Thoracic aorta (tissue), 2 donors: ENCODE measurements around the gene CARTPT. TPM values are rescaled to one million over a fixed set of nuclear protein-coding genes. Genes with fewer than 3 reads are reported as not detected.

Experiments
- ATAC-seq: fragments of 150-250 bp; one replicate; pipeline ENCODE4 v1.8.0; 2017; ENCODE audit warnings: low read depth; ENCODE audit not compliant: insufficient number of reproducible peaks, low FRiP score
- DNase-seq: peaks from one replicate; pipeline ENCODE4 v3.0.0-alpha.2; 2020; ENCODE audit warnings: low spot score
- H3K27ac ChIP-seq, 2 donors: fragments of 200-600 bp; sonication (generic); 1 replicate in 1 of 2; 2 replicates in 1 of 2; pipeline ENCODE4 v1.5.1; 2016; ENCODE audit warnings: mild to moderate bottlenecking in 2 of 2, moderate library complexity in 2 of 2
- H3K27me3 ChIP-seq: fragments of 200-600 bp; sonication (generic); replicated peaks from 2 replicates; pipeline ENCODE4 v1.6.0; 2016; ENCODE audit warnings: mild to moderate bottlenecking; ENCODE audit not compliant: insufficient read depth
- H3K36me3 ChIP-seq: fragments of 200-600 bp; sonication (generic); one replicate; pipeline ENCODE4 v1.5.1; 2016
- H3K4me1 ChIP-seq, 2 donors: fragments of 200-600 bp; sonication (generic); 1 replicate in 1 of 2; 2 replicates in 1 of 2; pipeline versions ENCODE4 v1.5.1 to v1.6.0; 2016; ENCODE audit warnings: low read depth in 2 of 2, mild to moderate bottlenecking in 1 of 2; ENCODE audit not compliant: control insufficient read depth in 1 of 2
- H3K4me3 ChIP-seq: fragments of 200-600 bp; sonication (generic); 2 replicates; pipeline ENCODE4 v1.5.1; 2016; ENCODE audit warnings: mild to moderate bottlenecking
- H3K9me3 ChIP-seq: fragments of 200-600 bp; sonication (generic); 2 replicates; pipeline ENCODE4 v1.5.1; 2016
- CTCF ChIP-seq: fragments of 200-600 bp; sonication (generic); IDR thresholded peaks from one replicate; pipeline ENCODE4 v1.5.1; 2019; ENCODE audit warnings: antibody characterized with exemption
- total RNA-seq, 2 donors: library from RNA; depleted of rRNA; stranded (reverse); fragments of >200 nt; gene quantifications; one replicate each; pipeline versions ENCODE4 v1.1.0 to v1.2.3, GENCODE V29; 2016

CARTPT gene
- total RNA-seq, 2 donors from 2014 or later: 39.4 TPM; not detected in 1

GRCh38 chr5:71705421-71705820, 13.7 kb upstream of the CARTPT start:
- H3K36me3 ChIP-seq: no peaks in the 10 kb centered on the region
- no peak for TF ChIP-seq CTCF
- ATAC-seq (no peak), DNase-seq (no peak)
- no peaks in the 10 kb centered on the region for H3K9me3 ChIP-seq
- H3K27me3 ChIP-seq: no peaks in the 10 kb centered on the region
- H3K27ac ChIP-seq: no peak overlapping the region
- H3K4me3 ChIP-seq: no peak overlapping the region
- H3K4me1 ChIP-seq: no peaks in the 10 kb centered on the region

GRCh38 chr5:71706906-71707305, 12.2 kb upstream of the CARTPT start:
- no peaks in the 10 kb centered on the region for H3K4me1 ChIP-seq
- no peaks in the 10 kb centered on the region for H3K36me3 ChIP-seq
- TF ChIP-seq CTCF: no peak
- DNase-seq (no peak), ATAC-seq (no peak)
- no peak overlapping the region for H3K4me3 ChIP-seq
- H3K27ac ChIP-seq: no peak overlapping the region
- H3K27me3 ChIP-seq: no peaks in the 10 kb centered on the region
- no peaks in the 10 kb centered on the region for H3K9me3 ChIP-seq

- no peak for TF ChIP-seq CTCF
- Histone ChIP-seq H3K27me3 (no peaks in the 10 kb centered on the region), H3K4me3 (no peak overlapping the region), H3K9me3 (no peaks in the 10 kb centered on the region), H3K27ac (no peak overlapping the region), H3K4me1 (peaks cover 0 to 10% of the 10 kb centered on the region in 2 donors), H3K36me3 (no peaks in the 10 kb centered on the region)
- ATAC-seq (no peak), DNase-seq (no peak)
Observed at GRCh38 chr5:71711610-71712009, 7.5 kb upstream of the CARTPT start.

- ATAC-seq: no peak
- no peaks in the 10 kb centered on the region for H3K36me3 ChIP-seq
- DNase-seq: no peak
- no peak overlapping the region for H3K4me3 ChIP-seq
- H3K27me3 ChIP-seq: peaks cover under 1% of the 10 kb centered on the region
- H3K9me3 ChIP-seq: no peaks in the 10 kb centered on the region
- H3K27ac ChIP-seq: no peak overlapping the region
- no peak for TF ChIP-seq CTCF
- H3K4me1 ChIP-seq: peaks cover 0 to 24% of the 10 kb centered on the region in 2 donors
Observed at GRCh38 chr5:71714911-71715310, 4.2 kb upstream of the CARTPT start.

GRCh38 chr5:71727978-71728377, 8.9 kb downstream of the CARTPT start:
- no peaks in the 10 kb centered on the region for H3K9me3 ChIP-seq
- no peak for ATAC-seq
- no peak overlapping the region for H3K27ac ChIP-seq
- no peaks in the 10 kb centered on the region for H3K4me1 ChIP-seq
- no peak overlapping the region for H3K4me3 ChIP-seq
- no peaks in the 10 kb centered on the region for H3K36me3 ChIP-seq
- TF ChIP-seq CTCF: no peak
- DNase-seq: no peak
- no peaks in the 10 kb centered on the region for H3K27me3 ChIP-seq
